ENCODE results near the gene TBC1D10B. TPM values are rescaled to one million over a fixed set of nuclear protein-coding genes. Genes with fewer than 3 reads are reported as not detected.

Gene TBC1D10B, protein sequence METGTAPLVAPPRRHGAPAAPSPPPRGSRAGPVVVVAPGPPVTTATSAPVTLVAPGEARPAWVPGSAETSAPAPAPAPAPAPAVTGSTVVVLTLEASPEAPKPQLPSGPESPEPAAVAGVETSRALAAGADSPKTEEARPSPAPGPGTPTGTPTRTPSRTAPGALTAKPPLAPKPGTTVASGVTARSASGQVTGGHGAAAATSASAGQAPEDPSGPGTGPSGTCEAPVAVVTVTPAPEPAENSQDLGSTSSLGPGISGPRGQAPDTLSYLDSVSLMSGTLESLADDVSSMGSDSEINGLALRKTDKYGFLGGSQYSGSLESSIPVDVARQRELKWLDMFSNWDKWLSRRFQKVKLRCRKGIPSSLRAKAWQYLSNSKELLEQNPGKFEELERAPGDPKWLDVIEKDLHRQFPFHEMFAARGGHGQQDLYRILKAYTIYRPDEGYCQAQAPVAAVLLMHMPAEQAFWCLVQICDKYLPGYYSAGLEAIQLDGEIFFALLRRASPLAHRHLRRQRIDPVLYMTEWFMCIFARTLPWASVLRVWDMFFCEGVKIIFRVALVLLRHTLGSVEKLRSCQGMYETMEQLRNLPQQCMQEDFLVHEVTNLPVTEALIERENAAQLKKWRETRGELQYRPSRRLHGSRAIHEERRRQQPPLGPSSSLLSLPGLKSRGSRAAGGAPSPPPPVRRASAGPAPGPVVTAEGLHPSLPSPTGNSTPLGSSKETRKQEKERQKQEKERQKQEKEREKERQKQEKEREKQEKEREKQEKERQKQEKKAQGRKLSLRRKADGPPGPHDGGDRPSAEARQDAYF
- 63.3 and 66.5 TPM in 2 replicates for total RNA-seq (2014; rRNA removed; shearing (Covaris generic))

DNA sequence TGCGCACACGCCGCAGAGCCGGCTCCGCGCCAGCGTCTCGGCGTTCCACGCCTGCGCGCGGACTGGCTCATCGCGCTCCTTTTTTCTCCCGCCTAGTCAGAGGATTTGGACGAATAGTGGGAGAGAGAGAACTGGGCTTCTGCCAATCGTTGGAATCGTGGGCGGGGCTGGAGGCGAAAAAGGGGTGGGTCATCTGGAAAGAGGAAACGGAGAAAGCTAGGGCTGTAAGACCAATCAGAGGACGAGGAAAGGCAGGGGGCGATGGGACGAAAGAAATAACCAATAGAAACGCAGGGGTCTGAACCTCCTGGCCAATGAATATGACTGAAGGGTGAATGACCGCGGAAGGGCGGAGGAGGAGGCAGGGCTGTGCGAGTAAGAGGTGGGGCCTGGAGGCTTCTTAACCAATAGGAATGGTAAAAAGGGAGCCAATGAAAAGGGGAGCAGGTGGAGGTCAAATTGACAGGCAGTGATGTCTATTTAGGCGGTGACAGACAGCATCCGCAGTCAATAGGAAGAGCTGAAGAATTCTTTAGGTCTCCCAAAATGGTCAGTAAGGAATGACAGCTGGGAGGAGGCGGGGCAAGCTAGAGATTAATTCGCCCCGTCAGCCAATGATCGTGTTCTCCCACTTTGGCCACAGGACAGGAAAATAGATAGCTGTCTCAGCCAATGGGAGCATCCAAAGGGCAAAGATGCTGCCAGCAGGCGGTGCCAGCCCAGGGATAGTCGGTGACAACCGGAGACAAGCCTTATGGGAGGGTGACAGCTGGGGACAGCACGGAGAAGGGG, at the start of gene TBC1D10B:
TBC1D10B (minus strand) TSS at position 39 of the 792 bp plus-strand sequence. CDS start 311 bp downstream, outside the sequence.
- DNase-seq (ENCODE audit: low spot score): peak; percentile 99

DNA sequence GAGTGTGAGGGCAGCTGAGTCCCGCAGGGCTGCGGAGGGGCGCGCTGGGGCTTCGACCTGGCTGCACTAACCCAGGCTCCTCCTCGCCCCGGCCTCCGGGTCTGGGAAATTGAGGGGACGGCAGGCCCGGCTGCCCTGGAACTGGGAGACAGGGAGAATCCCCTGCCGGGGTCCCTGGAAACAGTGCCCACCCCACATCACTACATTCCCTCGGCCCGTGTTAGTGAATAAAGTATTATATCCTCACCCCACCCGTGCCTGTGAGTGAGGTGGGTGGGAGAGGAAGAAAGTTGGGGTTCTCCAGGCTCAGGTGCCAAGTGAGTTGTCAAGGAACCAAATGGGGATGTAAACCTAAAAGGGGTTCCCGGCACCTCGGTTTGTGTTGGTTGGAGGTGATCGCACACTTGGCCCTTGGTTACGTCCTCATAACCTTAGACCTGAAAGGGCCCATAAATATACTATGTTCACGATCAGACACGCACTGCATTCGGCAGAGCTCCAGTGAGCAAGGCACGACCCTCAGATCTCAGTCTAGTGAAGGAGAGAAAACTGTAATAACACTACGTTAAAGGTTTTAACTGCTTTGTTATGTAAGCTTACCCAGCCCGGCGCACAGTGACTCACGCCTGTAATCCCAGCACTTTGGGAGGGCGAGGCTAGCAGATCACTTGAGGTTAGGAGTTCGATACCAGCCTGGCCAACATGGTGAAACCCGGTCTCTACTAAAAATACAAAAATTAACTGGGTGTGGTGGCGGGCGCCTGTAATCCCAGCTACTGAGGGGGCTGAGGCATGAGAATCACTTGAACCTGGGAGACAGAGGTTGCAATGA, 48.3 kb upstream of the TBC1D10B start:
- DNase-seq (ENCODE audit: low spot score): peak; percentile 34

DNA sequence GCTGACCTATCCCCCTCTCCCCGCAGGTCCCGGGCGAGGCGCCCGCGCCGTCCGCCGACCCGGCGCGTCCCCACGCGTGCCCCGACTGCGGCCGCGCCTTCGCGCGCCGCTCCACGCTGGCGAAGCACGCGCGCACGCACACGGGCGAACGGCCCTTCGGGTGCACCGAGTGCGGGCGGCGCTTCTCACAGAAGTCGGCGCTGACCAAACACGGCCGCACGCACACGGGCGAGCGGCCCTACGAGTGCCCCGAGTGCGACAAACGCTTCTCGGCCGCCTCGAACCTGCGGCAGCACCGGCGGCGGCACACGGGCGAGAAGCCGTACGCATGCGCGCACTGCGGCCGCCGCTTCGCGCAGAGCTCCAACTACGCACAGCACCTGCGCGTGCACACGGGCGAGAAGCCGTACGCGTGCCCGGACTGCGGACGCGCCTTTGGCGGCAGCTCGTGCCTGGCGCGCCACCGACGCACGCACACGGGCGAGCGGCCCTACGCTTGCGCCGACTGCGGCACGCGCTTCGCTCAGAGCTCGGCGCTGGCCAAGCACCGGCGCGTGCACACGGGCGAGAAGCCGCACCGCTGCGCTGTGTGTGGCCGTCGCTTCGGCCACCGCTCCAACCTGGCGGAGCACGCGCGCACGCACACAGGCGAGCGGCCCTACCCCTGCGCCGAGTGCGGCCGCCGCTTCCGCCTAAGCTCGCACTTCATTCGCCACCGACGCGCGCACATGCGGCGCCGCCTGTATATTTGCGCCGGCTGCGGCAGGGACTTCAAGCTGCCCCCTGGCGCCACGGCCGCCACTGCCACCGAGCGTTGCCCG, 47.4 kb upstream of the TBC1D10B start:
- DNase-seq (ENCODE audit: low spot score): peak; percentile 97

DNA sequence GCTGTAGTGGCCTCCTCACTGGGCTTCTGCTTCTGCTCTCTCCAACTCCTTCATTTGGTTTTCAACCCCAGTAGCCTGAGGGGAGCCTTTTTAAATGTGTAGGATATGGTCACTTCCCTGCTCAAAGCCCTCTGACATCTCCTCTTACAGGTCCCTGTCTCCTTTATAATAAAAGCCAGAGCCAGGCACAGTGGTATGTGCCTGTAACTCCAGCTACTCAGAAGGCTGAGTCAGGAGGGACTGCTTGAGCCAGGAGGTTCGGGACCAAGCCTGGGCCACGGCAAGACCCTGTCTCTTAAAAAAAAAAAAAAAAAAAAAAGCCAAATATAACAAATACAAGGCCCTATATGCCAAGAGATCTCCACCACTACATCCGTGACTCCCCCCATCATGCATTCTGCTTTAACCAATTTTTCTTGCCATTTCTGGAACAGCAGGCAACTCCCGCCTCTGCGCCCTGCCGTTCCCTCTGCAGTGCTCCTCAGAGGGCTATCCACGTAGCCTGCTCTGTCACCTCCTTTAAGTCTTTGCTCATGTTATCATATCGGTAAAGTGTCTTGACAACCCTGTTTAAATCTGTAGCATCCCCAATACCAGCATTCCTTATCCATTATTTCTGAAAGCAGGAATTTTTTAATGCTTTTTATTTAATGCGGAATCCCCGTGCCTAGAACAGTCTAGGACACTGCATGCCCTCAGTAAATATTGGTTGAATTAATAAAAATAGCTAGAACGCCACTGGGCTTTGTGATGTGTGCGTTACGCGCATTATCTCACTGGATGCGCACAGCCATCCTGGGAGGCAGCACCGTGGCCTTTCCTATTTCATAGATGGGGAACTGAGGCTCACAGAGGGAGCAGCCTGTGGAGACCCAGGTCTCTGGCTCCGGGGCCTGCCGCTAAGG, 46.6 kb upstream of the TBC1D10B start:
- DNase-seq (ENCODE audit: low spot score): no peak

DNA sequence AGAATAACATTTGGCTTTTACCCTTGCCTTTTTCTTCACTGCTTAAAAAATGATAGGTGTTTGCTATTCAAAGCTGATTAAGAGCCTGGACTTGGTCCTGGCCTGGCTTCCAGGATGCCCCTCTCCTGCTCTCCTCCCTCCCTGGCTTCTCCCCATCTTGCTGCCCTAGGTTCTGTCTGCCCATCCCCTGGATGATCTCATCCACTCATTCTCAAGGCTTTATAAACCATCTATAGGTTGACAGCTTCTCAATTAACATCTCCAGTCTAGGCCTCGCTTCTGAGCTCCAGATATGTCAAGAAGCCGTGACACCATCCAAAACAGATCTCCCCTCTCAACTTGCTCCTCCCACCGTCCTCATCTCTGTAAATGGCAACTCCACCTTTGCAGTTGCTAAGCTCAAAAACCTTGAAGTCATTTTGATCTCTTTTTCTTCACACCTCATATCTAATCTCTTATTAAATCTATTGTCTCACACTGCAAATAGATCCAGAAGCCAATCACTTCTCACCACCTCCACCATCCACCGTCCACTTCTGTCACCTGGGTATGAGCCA, 45.8 kb upstream of the TBC1D10B start:
- DNase-seq (ENCODE audit: low spot score): no peak

DNA sequence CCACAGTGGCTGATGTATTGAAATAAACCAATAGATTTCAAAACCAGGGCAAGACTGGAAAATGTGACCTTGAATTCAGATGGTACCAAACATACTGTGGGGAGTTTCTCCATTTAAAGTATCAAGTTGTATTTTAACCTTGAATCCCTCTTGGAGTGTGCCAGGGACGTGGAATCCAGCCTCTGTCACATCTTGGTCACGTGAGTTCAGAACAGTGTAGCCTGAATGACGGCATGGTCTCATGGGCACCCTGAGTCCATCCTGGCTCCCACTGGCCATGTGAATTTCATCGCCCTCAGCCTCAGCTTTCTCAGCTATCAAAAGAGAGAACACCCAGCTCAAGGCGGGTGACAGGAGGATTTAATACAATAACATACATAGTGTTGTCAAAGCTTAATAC, 43.9 kb upstream of the TBC1D10B start:
- no peak for DNase-seq (ENCODE audit: low spot score)

DNA sequence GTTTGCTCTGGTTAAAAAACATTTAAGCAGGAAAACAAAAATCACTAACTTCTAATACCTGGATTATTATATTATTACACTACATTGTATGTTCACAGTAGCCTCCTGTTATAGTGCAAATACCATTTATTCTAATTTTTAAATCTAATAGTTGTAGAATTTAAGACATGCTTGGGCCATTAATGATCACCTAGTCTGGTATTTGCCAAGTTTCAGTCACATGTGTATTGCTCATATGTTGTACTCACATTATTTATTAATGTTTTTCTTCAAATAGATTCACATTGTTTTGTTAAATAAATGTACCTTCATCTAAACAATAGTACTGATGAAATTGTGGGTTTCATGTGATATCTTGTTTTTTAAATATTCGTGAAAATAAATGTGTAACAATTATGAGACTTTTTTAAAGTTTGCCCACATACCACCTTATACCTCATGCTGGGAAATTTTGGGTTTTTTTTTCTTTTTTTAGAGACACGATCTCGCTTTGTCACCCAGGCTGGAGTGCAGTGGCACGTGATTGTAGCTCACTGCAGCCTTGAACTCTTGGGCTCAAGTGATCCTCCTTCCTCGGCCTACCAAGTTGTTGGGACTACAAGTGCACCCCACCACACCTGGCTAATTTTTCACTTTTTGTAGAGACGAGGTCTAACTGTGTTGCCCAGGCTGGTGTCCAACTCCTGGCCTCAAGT, 43.0 kb upstream of the TBC1D10B start:
- no peak for DNase-seq (ENCODE audit: low spot score)

DNA sequence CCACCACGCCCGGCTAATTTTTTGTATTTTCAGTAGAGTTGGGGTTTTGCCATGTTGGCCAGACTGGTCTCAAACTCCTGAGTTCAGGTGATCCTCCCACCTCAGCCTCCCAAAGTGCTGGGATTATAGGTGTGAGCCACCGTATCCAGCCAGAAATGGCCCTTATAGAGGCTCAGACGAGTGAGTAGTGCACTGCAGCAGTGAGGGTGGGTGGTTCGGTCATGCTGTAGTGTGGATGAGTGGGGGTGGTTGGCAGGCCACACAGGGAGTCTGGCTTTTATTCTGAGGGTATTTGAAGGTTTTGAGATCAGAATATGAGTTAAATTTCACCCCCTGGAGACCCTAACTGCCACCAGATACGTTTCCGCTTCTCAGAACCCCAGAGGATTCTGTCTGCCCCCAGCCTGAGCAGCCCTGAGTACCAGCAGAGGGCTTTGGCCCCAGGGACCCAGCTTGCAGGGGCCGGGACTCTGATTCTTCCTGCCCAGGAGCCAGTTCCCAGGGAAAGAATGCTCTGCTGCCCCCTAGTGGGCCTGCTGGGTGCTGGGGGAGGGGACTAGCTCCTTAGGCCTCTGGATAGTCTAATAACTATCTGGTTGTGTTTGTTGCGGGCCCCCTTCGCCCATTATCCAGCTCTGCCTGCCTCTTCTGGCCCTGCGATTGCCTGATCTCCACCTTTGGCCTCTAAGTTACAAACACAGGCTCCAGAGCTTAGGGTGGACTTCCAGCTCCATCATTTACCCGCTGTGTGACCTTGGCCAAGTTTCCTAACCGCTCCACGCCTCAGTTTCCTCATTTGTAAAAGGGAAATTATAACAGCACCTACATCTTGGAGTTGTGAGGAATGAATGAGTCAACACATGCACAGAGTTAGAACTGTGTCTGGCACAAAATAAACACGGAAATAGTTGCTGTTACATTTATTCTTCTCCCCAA, 39.1 kb upstream of the TBC1D10B start:
- peak; percentile 96 for DNase-seq (ENCODE audit: low spot score)

DNA sequence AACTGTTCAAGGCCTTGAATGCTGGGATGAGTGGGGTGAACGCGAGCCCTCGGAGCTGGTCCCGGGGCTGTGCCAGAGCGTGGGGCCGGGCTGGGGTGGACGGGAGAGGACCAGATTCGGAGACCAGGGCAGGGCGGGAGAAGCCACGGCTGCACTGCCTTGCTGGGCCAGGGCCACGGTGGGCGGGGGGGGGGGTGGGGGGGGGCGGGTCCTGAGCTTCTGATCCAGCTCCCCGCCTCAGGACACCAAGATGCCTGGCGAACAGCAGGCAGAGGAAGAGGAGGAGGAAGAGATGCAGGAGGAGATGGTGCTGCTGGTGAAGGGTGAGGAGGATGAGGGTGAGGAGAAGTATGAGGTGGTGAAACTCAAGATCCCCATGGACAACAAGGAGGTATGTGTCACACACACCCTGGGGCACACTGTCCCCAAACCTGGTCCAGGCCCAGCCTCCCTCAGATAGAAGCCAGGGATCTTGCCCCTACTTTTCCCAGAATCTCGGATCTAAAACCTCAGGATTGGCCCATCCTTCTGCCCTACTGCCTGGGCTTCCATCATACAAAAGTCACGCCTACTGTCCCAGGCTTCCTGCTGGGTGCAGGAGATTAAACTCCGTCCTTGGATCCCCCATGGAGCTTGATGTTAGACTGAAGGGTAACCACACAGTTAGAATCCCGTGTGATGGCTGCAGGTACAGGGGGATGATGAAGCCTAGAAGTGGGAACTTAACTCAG, 37.7 kb upstream of the TBC1D10B start:
- no peak for DNase-seq (ENCODE audit: low spot score)

DNA sequence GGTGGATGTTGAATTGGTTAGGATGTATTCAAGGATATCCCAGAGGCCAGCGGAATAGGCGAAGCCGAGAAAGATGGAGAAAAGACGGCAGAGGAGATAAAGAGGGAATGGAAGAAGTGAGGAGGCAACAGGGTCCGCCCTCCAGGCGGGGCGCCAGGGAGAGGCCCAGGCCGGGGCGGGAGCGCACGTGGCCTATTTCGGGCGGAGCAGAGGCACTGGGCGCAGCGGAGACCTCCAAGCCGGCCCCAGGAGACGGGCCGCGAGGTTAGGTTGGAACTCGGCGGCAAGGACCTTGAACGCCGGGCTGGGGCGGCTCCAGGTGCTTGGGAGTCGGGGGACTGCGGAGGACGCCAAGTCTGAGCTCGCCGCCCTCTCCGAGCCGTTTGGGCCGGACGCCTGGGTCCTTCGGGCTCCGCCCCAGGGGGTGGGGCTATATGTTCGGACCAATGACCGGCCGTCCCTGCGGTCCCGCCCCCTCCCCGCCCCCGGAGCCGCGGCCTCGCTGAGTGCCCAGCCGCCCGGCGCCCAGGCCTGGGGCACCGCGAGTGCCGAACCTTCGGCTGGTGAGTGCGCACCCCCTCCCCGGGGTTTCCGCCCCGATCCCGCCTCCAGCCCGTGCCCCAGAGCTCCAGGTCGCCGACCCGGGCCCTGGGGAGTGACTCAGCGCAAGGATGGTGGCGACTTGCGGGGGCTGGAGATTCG, 37.0 kb upstream of the TBC1D10B start, which contains the start of gene ZNF771:
ZNF771 (plus strand) TSS at position 505 of the 702 bp plus-strand sequence. CDS start 448 bp downstream, outside the sequence.
- peak; percentile 93 for DNase-seq (ENCODE audit: low spot score)

DNA sequence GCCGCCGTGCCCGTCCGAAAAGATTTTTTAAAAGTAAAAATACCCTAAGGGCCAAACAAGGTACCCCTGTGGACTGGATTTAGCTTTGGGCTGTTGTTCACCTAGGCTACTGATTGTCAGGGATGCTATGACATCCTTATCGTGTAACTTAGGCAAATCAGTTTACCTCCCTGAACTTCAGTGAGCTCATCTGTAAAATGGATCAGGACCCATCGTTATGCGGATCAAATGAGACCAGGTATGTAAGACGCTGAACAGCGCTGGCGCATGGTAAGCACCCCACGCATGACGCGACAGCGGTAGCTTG, 36.5 kb upstream of the TBC1D10B start:
- DNase-seq (ENCODE audit: low spot score): no peak

DNA sequence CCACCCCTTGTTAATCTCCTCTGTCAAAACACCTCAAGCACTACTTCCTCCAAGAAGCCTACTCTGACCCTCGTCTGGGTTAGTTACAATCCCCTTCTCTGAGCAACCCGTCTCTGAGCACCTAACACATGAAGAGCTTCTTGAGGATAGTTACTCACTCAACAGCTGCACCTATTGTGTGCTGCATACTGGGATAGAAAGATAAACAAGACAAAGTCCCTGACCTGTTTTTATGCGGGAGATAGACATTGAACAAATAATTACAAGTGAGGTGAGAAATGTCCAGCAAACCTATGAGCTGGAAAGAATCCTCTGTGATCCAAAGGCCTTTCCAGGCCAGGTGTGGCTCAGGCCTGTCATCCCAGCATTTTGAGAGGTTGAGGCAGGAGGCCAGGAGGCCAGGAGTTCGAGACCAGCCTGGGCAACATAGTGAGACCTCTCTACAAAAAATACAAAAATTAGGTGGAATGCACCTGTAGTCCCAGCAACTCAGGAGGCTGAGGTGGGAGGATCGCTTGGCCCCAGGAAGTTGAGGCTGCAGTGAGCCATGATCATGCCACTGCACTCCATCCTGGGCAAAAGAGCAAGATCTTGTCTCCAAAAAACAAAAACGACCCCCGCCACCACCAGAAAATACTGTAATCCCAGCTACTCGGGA, 31.6 kb upstream of the TBC1D10B start:
- no peak for DNase-seq (ENCODE audit: low spot score)

DNA sequence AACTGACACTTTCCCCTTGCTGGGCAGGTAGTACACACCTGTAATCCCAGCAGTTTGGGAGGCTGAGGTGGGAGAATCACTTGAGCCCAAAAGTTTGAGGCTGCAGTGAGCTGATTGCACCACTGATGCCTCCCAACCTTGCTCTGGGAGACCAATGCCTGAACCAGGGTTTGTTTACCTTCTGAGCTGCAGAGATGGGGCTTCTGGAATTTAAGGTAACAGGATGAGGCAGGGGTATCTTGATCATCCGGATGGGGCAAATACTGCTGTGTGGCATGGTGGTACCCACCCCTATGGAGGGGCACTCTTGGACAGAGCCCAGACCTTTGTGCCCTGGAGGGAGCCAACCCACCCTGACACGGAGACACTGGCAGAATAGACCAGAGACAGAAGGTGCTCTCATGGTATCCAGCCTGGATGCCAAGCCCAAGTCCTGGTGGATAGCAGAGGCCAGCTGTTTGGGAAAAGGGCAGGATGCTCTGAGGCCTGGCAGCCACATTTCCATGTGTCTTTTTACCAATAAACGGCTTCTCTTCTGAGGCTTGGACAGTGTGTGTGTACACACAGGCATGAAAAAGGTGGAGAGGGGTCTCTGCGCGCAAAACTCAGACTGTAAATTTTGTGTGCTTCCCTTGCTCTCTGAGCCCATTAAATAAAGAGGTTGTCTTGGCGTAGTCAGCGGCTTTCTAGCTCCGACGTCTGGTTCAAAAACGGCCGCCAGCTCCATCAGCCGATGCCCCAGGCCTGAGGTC, 29.3 kb upstream of the TBC1D10B start:
- DNase-seq (ENCODE audit: low spot score): peak; percentile 47
